IMR-90 (cell line): Measurements from ENCODE around the gene GLO1. TPM values are rescaled to one million over a fixed set of nuclear protein-coding genes. Genes with fewer than 3 reads are reported as not detected.

Experiments used
- ATAC-seq: fragments of 200-7000 bp; cut with Tn5 transposase; 2 replicates; pipeline ENCODE4 v1.9.1; 2020; ENCODE audit warnings: low read depth, mild to moderate bottlenecking, moderate library complexity
- BruUV-seq: library from RNA; stranded (reverse); fragments of 400-500 nt; replicated peaks from 2 replicates; lab custom pipeline; 2021; lab: Mats Ljungman, UMichigan
- CTCF ChIA-PET: fragments of 300-600 bp; formaldehyde crosslinking; extraction: SDS; loops from one replicate; lab custom pipeline; 2021; ENCODE audit warnings: antibody characterized with exemption; lab: Yijun Ruan, JAX
- POLR2A ChIA-PET: fragments of 300-600 bp; sonication (Branson Sonifier 250); formaldehyde crosslinking; loops from one replicate; lab custom pipeline; 2022; ENCODE audit warnings: antibody characterized with exemption; ENCODE audit not compliant: unreplicated experiment; lab: Charles Lee
- DNase-seq: peaks from one replicate; pipeline ENCODE4 v3.0.0; 2013
- H2AFZ ChIP-seq: replicated peaks from 2 replicates; pipeline ENCODE3; 2013; ENCODE audit warnings: low read length, mild to moderate bottlenecking; ENCODE audit not compliant: poor library complexity
- H2AK5ac ChIP-seq: 2 replicates; pipeline ENCODE4 v1.6.1; 2013; ENCODE audit warnings: low read depth, low read length, inconsistent platforms
- H2AK9ac ChIP-seq: replicated peaks from 2 replicates; pipeline ENCODE3; 2013; ENCODE audit warnings: mild to moderate bottlenecking, low read depth, low read length, moderate library complexity; ENCODE audit not compliant: poor library complexity
- H2BK120ac ChIP-seq: 2 replicates; pipeline ENCODE4 v1.6.1; 2013; ENCODE audit warnings: low read depth, low read length, inconsistent platforms
- H2BK15ac ChIP-seq: 3 replicates; pipeline ENCODE4 v1.6.1; 2013; ENCODE audit warnings: low read depth, low read length, inconsistent platforms
- H2BK20ac ChIP-seq: 2 replicates; pipeline ENCODE4 v1.6.1; 2013; ENCODE audit warnings: low read depth, mild to moderate bottlenecking, inconsistent platforms, low read length, moderate library complexity
- H2BK5ac ChIP-seq: 2 replicates; pipeline ENCODE4 v1.6.1; 2013; ENCODE audit warnings: mild to moderate bottlenecking, low read depth, low read length, inconsistent platforms; ENCODE audit not compliant: poor library complexity, severe bottlenecking
- H3K14ac ChIP-seq: replicated peaks from 2 replicates; pipeline ENCODE4 v1.6.1; 2013; ENCODE audit warnings: low read depth, low read length, inconsistent platforms
- H3K18ac ChIP-seq: 2 replicates; pipeline ENCODE4 v1.6.1; 2013; ENCODE audit warnings: low read depth, low read length, control low read depth
- H3K23ac ChIP-seq: 2 replicates; pipeline ENCODE4 v1.6.1; 2013; ENCODE audit warnings: low read depth, low read length, inconsistent platforms
- H3K27ac ChIP-seq: 2 replicates; pipeline ENCODE4 v1.5.1; 2013; ENCODE audit warnings: mild to moderate bottlenecking, control low read depth, low read length; ENCODE audit not compliant: insufficient read depth
- H3K27me3 ChIP-seq: 2 replicates; pipeline ENCODE4 v1.6.1; 2013; ENCODE audit warnings: low read length; ENCODE audit not compliant: control insufficient read depth, insufficient read depth
- H3K36me3 ChIP-seq: 2 replicates; pipeline ENCODE4 v1.6.1; 2013; ENCODE audit warnings: low read length, mixed read lengths; ENCODE audit not compliant: control insufficient read depth, insufficient read depth
- H3K4ac ChIP-seq: 2 replicates; pipeline ENCODE4 v1.6.1; 2013; ENCODE audit warnings: low read depth, low read length, inconsistent platforms
- H3K4me1 ChIP-seq: 2 replicates; pipeline ENCODE4 v1.6.1; 2013; ENCODE audit warnings: low read length, mixed read lengths; ENCODE audit not compliant: control insufficient read depth, insufficient read depth
- H3K4me2 ChIP-seq: 2 replicates; pipeline ENCODE4 v1.6.1; 2013; ENCODE audit warnings: low read depth, mild to moderate bottlenecking, control low read depth, low read length, moderate library complexity
- H3K4me3 ChIP-seq: 2 replicates; pipeline ENCODE4 v1.5.1; 2013; ENCODE audit warnings: low read depth, mild to moderate bottlenecking, control low read depth, low read length, moderate library complexity; ENCODE audit not compliant: insufficient read depth
- H3K56ac ChIP-seq: 2 replicates; pipeline ENCODE4 v1.6.1; 2013; ENCODE audit warnings: low read length, inconsistent platforms; ENCODE audit not compliant: insufficient read depth; ENCODE audit errors: extremely low read depth
- H3K79me1 ChIP-seq, 2 experiments: 2 replicates each; pipeline ENCODE4 v1.6.1; 2013; ENCODE audit warnings: low read length in 2 of 2, inconsistent platforms in 1 of 2, low read depth in 1 of 2
- H3K9ac ChIP-seq: 2 replicates; pipeline ENCODE4 v1.6.1; 2013; ENCODE audit warnings: low read depth, low read length, control low read depth
- H3K9me1 ChIP-seq: 2 replicates; pipeline ENCODE4 v1.6.1; 2013; ENCODE audit warnings: low read length, inconsistent platforms; ENCODE audit not compliant: insufficient read depth
- H3K9me3 ChIP-seq: 2 replicates; pipeline ENCODE4 v1.6.1; 2013; ENCODE audit warnings: low read length; ENCODE audit not compliant: control insufficient read depth, insufficient read depth
- H4K20me1 ChIP-seq: 2 replicates; pipeline ENCODE4 v1.6.1; 2013; ENCODE audit warnings: low read length, inconsistent platforms; ENCODE audit not compliant: insufficient read depth
- H4K5ac ChIP-seq: 2 replicates; pipeline ENCODE4 v1.6.1; 2013; ENCODE audit warnings: mild to moderate bottlenecking, low read depth, low read length, control low read depth
- H4K8ac ChIP-seq, 2 experiments: 2 replicates each; pipeline ENCODE4 v1.6.1; 2013; ENCODE audit warnings: low read depth in 2 of 2, low read length in 2 of 2, control low read depth in 1 of 2, inconsistent platforms in 1 of 2
- H4K91ac ChIP-seq: 2 replicates; pipeline ENCODE4 v1.6.1; 2013; ENCODE audit warnings: low read depth, low read length, inconsistent platforms; ENCODE audit not compliant: insufficient read depth
- CEBPB ChIP-seq: IDR thresholded peaks from 2 replicates; pipeline ENCODE4 v1.6.1; 2012; ENCODE audit warnings: low read depth, low read length, improper control_type of control experiment
- CHD1 ChIP-seq: IDR thresholded peaks from 2 replicates; pipeline ENCODE4 v1.6.1; 2012; ENCODE audit warnings: low read depth, low read length, improper control_type of control experiment
- FOS ChIP-seq: fragments of 150-350 bp; IDR thresholded peaks from 2 replicates; pipeline ENCODE4 v1.6.1; 2016; ENCODE audit warnings: low read depth, low read length
- MAFK ChIP-seq: IDR thresholded peaks from 2 replicates; pipeline ENCODE4 v1.6.1; 2012; ENCODE audit warnings: low read depth, low read length, improper control_type of control experiment
- POLR2A ChIP-seq: IDR thresholded peaks from 2 replicates; pipeline ENCODE4 v1.6.1; 2012; ENCODE audit warnings: mild to moderate bottlenecking, low read depth, low read length
- RAD21 ChIP-seq: IDR thresholded peaks from 2 replicates; pipeline ENCODE4 v1.6.1; 2012; ENCODE audit warnings: low read length, improper control_type of control experiment
- RCOR1 ChIP-seq: IDR thresholded peaks from 2 replicates; pipeline ENCODE4 v1.6.1; 2012; ENCODE audit warnings: mild to moderate bottlenecking, low read length, improper control_type of control experiment; ENCODE audit not compliant: insufficient replicate concordance
- SMC3 ChIP-seq: fragments of 150-350 bp; IDR thresholded peaks from 2 replicates; pipeline ENCODE4 v1.6.1; 2016; ENCODE audit warnings: low read depth, mild to moderate bottlenecking, antibody characterized with exemption, low read length, moderate library complexity
- dilution Hi-C: fragments of 300-500 bp; cut with HindIII; formaldehyde crosslinking; loops from one replicate; pipeline ENCODE4 v1.14.3; 2018; ENCODE audit warnings: low sequenced_read_pairs; ENCODE audit not compliant: unreplicated experiment
- in situ Hi-C: fragments of 300-500 bp; cut with MboI; formaldehyde crosslinking; loops from 3 replicates; pipeline ENCODE4 v1.14.3; 2019; ENCODE audit warnings: low sequenced_read_pairs, inconsistent platforms, mixed read lengths
- intact Hi-C: fragments of 100-400 bp; cut with micrococcal nuclease; formaldehyde crosslinking; loops from 2 replicates; pipeline ENCODE4 v1.10.0; 2022
- polyA plus RNA-seq, 3 experiments: library from polyadenylated mRNA; depleted of rRNA; stranded (reverse); fragments of >200 nt; gene quantifications; 2 replicates each; pipeline ENCODE4 v1.2.3, GENCODE V29; 2012; ENCODE audit warnings: low replicate concordance in 1 of 3
- total RNA-seq: library from RNA; depleted of rRNA; stranded (reverse); fragments of >200 nt; gene quantifications from 2 replicates; pipeline ENCODE4 v1.2.3, GENCODE V29; 2012
- TF ChIP-seq, protein P1 (sequence below): conservative IDR thresholded peaks from 2 replicates; pipeline ENCODE4 v1.5.1; 2012; ENCODE audit warnings: mild to moderate bottlenecking, low read depth, low read length, improper control_type of control experiment

Gene GLO1
- total and polyA plus RNA-seq, 2 of the 4 experiments (the other 2 are of a cell fraction): 65.1 to 111 TPM

DNA sequence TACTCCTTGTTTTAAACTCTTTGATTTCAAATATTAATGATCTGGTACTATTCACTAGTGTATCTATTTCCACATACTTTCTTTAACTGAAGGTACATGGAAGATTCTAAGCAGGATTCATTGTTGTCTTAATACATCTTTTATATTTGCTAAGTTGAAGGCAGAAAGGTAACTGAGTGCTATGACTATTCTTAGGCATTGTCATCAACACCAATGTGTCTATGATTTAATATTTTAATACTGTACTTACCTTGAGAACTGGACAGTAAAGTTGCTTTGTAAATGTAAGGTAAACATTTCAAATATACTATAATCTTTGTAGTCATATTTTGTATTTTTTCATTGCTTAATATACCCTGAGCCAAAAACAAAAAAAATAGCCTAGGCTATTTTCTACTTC lies 54.3 kb downstream of the GLO1 start:
- Histone ChIP-seq H3K9me3 (no peaks in the 10 kb centered on the region; the same call in 1 of the 2 replicates), H3K4me1 (no peaks in the 10 kb centered on the region), H4K5ac (no peak overlapping the region), H3K56ac (no peak overlapping the region), H3K79me1 (no peaks in the 10 kb centered on the region; a peak in 1 of 4 replicates), H3K4me3 (no peak overlapping the region), H2AK9ac (no peak overlapping the region), H4K91ac (no peak overlapping the region), H2BK20ac (no peak overlapping the region), H3K4me2 (no peak overlapping the region), H3K27me3 (no peaks in the 10 kb centered on the region), H4K8ac (no peak overlapping the region), H2BK120ac (no peak overlapping the region), H3K14ac (no peak overlapping the region), H3K36me3 (no peaks in the 10 kb centered on the region), H3K18ac (no peak overlapping the region), H2AK5ac (no peak overlapping the region), H3K23ac (no peak overlapping the region), H2BK5ac (no peak overlapping the region), H3K9ac (no peak overlapping the region), H2AFZ (no peak overlapping the region), H2BK15ac (no peak overlapping the region), H4K20me1 (no peaks in the 10 kb centered on the region), H3K4ac (no peak overlapping the region), H3K27ac (no peak overlapping the region), H3K9me1 (peaks cover 3% of the 10 kb centered on the region; the same call in 1 of the 2 replicates)
- ChIA-PET POLR2A (no interaction called here), CTCF (no interaction called here)
- intact Hi-C loops: no loop called here
- no peak for ATAC-seq
- no TSS peak for BruUV-seq
- no peak for DNase-seq
- dilution Hi-C loops: no loop called here
- in situ Hi-C loops: no loop called here
- no peak for TF ChIP-seq SMC3
- no peak for TF ChIP-seq CHD1
- TF ChIP-seq RAD21: no peak
- TF ChIP-seq, protein P1, sequence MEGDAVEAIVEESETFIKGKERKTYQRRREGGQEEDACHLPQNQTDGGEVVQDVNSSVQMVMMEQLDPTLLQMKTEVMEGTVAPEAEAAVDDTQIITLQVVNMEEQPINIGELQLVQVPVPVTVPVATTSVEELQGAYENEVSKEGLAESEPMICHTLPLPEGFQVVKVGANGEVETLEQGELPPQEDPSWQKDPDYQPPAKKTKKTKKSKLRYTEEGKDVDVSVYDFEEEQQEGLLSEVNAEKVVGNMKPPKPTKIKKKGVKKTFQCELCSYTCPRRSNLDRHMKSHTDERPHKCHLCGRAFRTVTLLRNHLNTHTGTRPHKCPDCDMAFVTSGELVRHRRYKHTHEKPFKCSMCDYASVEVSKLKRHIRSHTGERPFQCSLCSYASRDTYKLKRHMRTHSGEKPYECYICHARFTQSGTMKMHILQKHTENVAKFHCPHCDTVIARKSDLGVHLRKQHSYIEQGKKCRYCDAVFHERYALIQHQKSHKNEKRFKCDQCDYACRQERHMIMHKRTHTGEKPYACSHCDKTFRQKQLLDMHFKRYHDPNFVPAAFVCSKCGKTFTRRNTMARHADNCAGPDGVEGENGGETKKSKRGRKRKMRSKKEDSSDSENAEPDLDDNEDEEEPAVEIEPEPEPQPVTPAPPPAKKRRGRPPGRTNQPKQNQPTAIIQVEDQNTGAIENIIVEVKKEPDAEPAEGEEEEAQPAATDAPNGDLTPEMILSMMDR: no peak
- no peak for TF ChIP-seq MAFK
- no peak for TF ChIP-seq RCOR1
- no peak for TF ChIP-seq FOS
- no peak for TF ChIP-seq CEBPB
- no peak for TF ChIP-seq POLR2A
